Measurements from ENCODE around the gene OR2T27. TPM values are rescaled to one million over a fixed set of nuclear protein-coding genes. Genes with fewer than 3 reads are reported as not detected.
"Not testable (repeated sequence)": the region's sequence is repeated elsewhere in the genome, so short reads cannot be mapped to it uniquely, and the experiment has no call there.

Gene OR2T27
- total RNA-seq, 4 donors from 2014 or later = not detected

DNA sequence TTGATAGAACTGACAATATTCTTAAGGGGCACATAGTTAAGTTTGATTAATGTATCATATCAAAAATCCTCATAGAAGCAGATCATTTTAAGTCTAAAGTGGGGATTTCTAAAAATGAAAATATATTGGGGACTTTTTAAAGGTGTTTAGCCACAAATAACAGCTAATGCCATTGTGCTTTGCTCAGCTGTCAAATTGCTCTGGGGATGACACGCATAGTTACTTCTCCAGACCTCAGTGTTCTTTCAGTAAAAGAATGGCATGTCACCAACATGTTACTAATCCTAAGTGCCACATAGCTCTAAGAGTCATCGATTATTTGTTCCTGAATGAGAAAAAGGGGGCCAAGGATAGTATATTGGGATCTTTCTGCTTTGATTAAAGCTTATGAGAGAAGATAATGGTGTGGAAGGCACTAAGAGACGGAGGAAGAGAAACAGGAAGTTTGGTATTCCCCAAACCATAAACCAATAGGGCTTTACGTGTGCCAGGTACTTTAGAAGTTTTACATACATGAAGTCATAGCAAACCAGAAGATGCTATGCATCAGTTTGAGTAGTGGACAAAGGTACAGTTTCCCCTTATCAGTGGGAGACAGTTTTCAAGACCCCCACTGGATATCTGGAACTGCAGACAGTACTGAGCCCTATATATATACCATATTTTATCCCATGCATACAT lies 12.2 kb downstream of the OR2T27 start:
- intact Hi-C loops (cut with DNase I; ENCODE audit: low total_unique reads); H3K9me3 ChIP-seq; H3K36me3 ChIP-seq; DNase-seq; H3K27ac ChIP-seq; H3K4me3 ChIP-seq; H3K4me1 ChIP-seq; H3K27me3 ChIP-seq: not testable (repeated sequence)

- DNase-seq; H3K36me3 ChIP-seq; intact Hi-C loops (cut with DNase I; ENCODE audit: low total_unique reads); H3K27me3 ChIP-seq; H3K4me3 ChIP-seq; H3K4me1 ChIP-seq; H3K9me3 ChIP-seq; H3K27ac ChIP-seq: not testable (repeated sequence)
These were observed 13.7 kb downstream of the OR2T27 start for GRCh38 chr1:248641583-248641982.

GRCh38 chr1:248640906-248641305 lies 14.4 kb downstream of the OR2T27 start:
- DNase-seq; H3K4me1 ChIP-seq; H3K27ac ChIP-seq; intact Hi-C loops (cut with DNase I; ENCODE audit: low total_unique reads); H3K4me3 ChIP-seq; H3K9me3 ChIP-seq; H3K27me3 ChIP-seq; H3K36me3 ChIP-seq: not testable (repeated sequence)

DNA sequence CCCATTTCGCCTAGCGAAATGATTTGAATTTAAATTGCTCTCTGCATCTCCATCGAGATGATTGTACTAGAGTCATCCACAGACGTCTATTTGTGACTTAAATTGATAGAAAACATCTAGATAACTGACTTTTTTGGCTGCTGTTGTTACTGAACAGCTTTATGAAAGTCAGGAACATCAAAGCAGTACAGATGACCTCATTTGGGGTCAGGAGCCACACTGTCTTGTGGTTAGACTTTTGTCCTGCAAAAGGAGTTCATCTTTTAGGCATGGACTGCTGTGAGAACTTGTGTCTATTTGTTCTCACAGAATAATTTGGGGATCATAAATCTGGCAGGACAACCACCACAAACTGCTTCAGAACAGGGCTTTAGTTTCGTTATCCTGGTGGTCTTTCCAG lies 15.7 kb downstream of the OR2T27 start:
- DNase-seq; H3K9me3 ChIP-seq; H3K27ac ChIP-seq; H3K4me1 ChIP-seq; H3K36me3 ChIP-seq; H3K4me3 ChIP-seq; H3K27me3 ChIP-seq; intact Hi-C loops (cut with DNase I; ENCODE audit: low total_unique reads): not testable (repeated sequence)

DNA sequence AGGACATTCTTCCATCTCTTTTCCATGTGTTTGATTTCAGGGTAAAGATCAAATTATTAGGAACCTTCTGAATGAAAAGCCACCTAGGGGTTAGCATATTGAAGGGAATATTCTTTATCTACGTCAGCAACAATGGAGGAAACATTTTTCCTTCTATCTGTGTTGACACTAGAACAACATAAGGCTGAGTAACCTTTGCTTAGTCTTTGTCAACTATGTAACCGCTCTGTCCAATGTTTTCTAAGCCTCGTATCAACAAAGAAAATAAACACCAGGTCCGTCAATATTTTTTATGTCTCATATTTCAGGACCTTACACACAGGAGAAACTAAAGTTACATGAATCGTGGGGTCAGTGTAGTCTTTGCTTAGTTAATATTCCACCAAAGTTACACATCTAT lies 18.7 kb downstream of the OR2T27 start:
- intact Hi-C loops (cut with DNase I; ENCODE audit: low total_unique reads); H3K4me3 ChIP-seq; H3K27ac ChIP-seq: not testable (repeated sequence)

GRCh38 chr1:248634991-248635390 lies 20.3 kb downstream of the OR2T27 start, which contains the start of gene OR2T11:
OR2T11 (minus strand) TSS chr1:248635091; CDS start chr1:248627128, 7,963 bp downstream.
- H3K27ac ChIP-seq; H3K36me3 ChIP-seq; DNase-seq; H3K4me1 ChIP-seq; H3K9me3 ChIP-seq; intact Hi-C loops (cut with DNase I; ENCODE audit: low total_unique reads); H3K27me3 ChIP-seq; H3K4me3 ChIP-seq: not testable (repeated sequence)

More for the DNA sequence above, 18.7 kb downstream of the OR2T27 start:
- H3K9me3 ChIP-seq, DNase-seq, H3K4me1 ChIP-seq, H3K27me3 ChIP-seq, H3K36me3 ChIP-seq: not testable (repeated sequence)

GRCh38 chr1:248631354-248632008 lies 23.8 kb downstream of the OR2T27 start:
- no peaks in the 10 kb centered on the region for H3K9me3 ChIP-seq
- H3K27ac ChIP-seq = no peak overlapping the region
- H3K4me1 ChIP-seq = no peaks in the 10 kb centered on the region
- intact Hi-C loops (cut with DNase I; ENCODE audit: low total_unique reads) = no loop called here
- no peaks in the 10 kb centered on the region for H3K36me3 ChIP-seq
- H3K4me3 ChIP-seq = no peak overlapping the region
- no peaks in the 10 kb centered on the region for H3K27me3 ChIP-seq
- no peak for DNase-seq
- TF ChIP-seq POLR2A (IDR thresholded peaks at IDR 0.05) (no peak), CTCF (IDR thresholded peaks at IDR 0.05) (no peak)

- Histone ChIP-seq H3K9me3 (no peaks in the 10 kb centered on the region), H3K27ac (no peak overlapping the region), H3K4me3 (no peak overlapping the region), H3K27me3 (no peaks in the 10 kb centered on the region), H3K4me1 (no peaks in the 10 kb centered on the region), H3K36me3 (no peaks in the 10 kb centered on the region)
- TF ChIP-seq CTCF (IDR thresholded peaks at IDR 0.05) (no peak), POLR2A (IDR thresholded peaks at IDR 0.05) (no peak)
- no peak for DNase-seq
- intact Hi-C loops (cut with DNase I; ENCODE audit: low total_unique reads) = no loop called here
These were observed 24.8 kb downstream of the OR2T27 start for GRCh38 chr1:248630551-248630950.
